Activated T-helper 2 cell treated with anti-CD3 and anti-CD28 coated beads, Interferon-gamma antibody, Interleukin-2, Interleukin-4, amounts not matched to agents 10 μg/mL and 5 μg/mL and 100 μg/mL, durations not matched to agents 14 hours and 24 hours and 36 hours (primary cell): ENCODE data around the gene DDX17. TPM values are rescaled to one million over a fixed set of nuclear protein-coding genes. Genes with fewer than 3 reads are reported as not detected.
A peak's percentile ranks its signal among the peaks of the same experiment; 100 is the strongest.

Source experiments
- DNase-seq: peaks from one replicate; pipeline ENCODE4 v3.0.0; 2021; ENCODE audit warnings: low spot score
- H3K27ac Mint-ChIP-seq: one replicate; pipeline ENCODE4 v1.8.0; 2021; ENCODE audit warnings: mixed read lengths
- H3K27me3 Mint-ChIP-seq: one replicate; pipeline ENCODE4 v1.8.0; 2021; ENCODE audit warnings: low read depth, mixed read lengths
- H3K36me3 Mint-ChIP-seq: one replicate; pipeline ENCODE4 v1.8.0; 2021; ENCODE audit warnings: low read depth, mixed read lengths
- H3K4me1 Mint-ChIP-seq: one replicate; pipeline ENCODE4 v1.8.0; 2021; ENCODE audit warnings: low read depth, mixed read lengths
- H3K4me3 Mint-ChIP-seq: one replicate; pipeline ENCODE4 v1.8.0; 2021; ENCODE audit warnings: low read depth, mild to moderate bottlenecking, moderate library complexity, mixed read lengths
- H3K9me3 Mint-ChIP-seq: one replicate; pipeline ENCODE4 v1.8.0; 2021; ENCODE audit warnings: mixed read lengths
- intact Hi-C: fragments of 100-400 bp; cut with micrococcal nuclease; formaldehyde crosslinking; loops from one replicate; pipeline ENCODE4 v1.15.1; 2023
- total RNA-seq: library from RNA; stranded (reverse); gene quantifications from 2 replicates; pipeline ENCODE4 v1.2.3, GENCODE V29; 2022

The DDX17 gene
- total RNA-seq, 1 donor from 2014 or later: 378 TPM

DNA sequence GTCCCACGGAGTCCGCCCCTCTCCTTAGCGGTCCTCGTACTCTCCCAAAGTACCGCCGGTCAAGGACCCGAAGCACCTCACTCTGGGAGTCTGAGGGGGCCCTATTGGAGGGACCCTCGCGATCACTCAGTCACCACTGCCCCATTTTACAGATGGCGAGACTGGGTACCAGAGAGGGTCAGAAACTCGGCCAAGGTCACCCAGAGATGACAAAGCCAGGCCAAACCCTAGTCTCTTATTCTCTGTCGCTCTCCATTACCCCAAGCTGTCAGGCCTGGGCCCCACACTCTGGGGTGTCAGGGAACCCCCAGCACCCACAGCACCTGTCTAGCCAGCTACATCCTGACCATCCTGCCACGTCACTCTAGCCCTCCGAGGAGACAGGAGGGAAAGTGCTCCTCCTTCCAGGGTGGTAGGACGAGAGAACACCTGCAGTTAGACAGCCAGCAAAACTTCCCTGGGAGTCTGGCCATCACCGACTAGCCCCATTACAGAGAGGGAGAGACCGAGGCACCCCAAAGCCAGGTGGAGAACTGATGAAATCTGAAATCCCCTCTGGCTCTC, 49.8 kb downstream of the DDX17 start:
- no peak for DNase-seq
- Mint-ChIP-seq H3K27ac (no peak overlapping the region), H3K36me3 (peaks cover 3% of the 10 kb centered on the region), H3K4me3 (peak overlapping the region; percentile 60), H3K9me3 (no peaks in the 10 kb centered on the region), H3K4me1 (peaks cover 3% of the 10 kb centered on the region), H3K27me3 (peaks cover 73% of the 10 kb centered on the region)
- intact Hi-C loops: no loop called here

DNA sequence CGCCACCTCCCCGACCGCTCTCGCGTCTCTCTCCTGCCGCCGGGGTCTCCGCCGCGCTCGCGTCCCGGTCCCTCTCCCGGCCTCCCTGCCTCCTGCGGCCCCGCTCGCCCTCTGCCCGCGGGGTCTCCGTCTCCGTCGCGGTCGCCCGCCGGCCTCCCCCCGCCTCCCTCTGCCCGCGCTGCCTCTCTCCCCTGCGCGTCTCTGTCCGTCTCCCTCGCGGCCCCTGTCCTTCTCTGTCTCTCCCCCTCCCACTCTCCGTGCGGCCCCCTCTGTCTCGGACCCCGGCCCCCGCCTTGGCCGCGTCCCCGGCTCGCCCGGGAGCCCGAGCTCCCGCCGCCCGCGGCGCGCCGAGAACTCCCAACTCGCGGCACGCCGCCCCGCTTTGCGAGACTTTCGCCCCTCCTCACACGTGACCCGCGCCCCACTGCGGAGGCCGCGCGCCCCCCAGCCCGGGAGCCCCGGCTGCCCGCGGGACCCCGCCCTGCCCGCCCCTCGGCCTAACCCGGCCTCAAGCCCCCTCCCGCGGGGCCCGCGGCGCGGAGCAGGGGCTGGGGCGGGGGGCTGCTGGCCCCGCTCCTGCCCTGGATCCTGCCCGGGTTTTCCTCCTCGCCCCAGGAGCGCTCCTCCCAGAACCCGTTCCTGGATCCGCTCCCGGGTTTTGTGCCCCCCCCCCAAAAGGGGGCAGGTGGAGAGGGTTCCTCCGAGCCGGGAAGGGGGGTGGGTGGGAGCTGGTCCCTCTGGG, 50.4 kb downstream of the DDX17 start:
- H3K36me3 Mint-ChIP-seq: peaks cover 3% of the 10 kb centered on the region
- intact Hi-C loops: no loop called here
- DNase-seq: no peak
- H3K4me1 Mint-ChIP-seq: peaks cover 3% of the 10 kb centered on the region
- H3K27ac Mint-ChIP-seq: no peak overlapping the region
- H3K9me3 Mint-ChIP-seq: no peaks in the 10 kb centered on the region
- H3K4me3 Mint-ChIP-seq: no peak overlapping the region
- peaks cover 71% of the 10 kb centered on the region for H3K27me3 Mint-ChIP-seq

DNA sequence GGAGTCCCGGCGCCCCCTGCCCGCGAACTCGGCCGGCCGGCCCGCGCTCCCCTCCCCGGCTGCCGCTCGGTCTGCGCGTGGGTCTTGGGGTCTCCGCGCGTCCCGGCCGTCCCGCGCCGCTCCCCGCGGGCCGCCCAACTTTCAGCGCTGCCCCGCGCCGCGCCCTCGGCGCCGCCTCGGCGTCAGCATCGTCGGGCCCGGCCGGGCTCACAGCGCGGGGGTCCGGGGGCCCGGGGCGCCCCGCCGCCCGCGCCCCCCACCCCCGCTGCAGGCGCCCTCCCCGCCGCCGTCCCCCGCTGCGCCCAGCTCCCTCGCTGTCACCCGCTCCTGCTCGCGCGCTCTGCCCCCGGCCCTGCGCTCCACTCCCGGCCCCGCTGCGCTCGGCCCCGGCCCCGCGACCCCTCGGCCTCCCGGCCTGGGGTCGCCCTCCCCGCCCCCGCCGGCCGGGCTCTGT, 51.0 kb downstream of the DDX17 start, which contains the start of gene KCNJ4:
TSS of gene KCNJ4 (minus strand) at position 124 of the 454 bp plus-strand sequence. CDS start 27,067 bp downstream, outside the sequence.
- no peak within 1 kb of the TSS for H3K27ac Mint-ChIP-seq
- H3K4me1 Mint-ChIP-seq: peaks cover 3% of the 10 kb centered on the region
- peak within 1 kb of the TSS; percentile 51 for H3K4me3 Mint-ChIP-seq
- no peak for DNase-seq
- H3K27me3 Mint-ChIP-seq: peaks cover 70% of the 10 kb centered on the region
- no peaks in the 10 kb centered on the region for H3K9me3 Mint-ChIP-seq
- H3K36me3 Mint-ChIP-seq: peaks cover 3% of the 10 kb centered on the region
- intact Hi-C loops: no loop called here

DNA sequence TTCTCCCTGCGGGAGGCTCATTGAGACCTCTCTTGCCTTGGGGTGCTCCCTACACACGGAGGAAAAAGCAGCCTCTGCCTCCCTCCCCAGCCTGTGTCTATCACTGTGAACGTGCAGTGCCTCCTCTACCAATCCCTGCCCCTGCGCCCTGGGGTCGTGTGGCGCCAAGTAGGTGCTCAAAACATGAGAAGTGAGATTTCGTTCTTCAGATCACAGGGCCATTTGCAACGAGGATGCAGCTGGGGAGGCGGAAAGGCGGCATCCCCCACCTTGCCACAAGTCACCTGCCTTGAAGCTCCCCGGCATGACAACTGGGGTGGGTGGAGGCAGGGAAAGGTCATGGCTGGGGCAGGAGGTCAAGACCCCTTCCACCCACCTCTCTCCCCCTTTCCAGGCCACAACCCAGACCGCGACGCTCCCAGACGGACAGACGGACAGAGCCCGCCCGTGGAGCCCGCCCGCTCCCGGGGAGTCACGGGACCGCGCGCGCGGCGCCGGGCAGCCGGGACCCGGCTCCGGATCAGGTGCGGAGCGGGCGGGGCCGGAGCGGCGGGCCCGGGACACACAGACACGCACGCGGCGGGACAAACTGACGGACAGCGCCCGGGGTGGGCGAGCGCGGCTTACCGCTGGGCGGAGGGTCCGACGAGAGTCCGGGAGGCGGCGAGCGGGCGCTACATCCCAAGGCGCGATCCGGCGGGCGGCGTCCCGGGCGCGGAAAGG, 51.6 kb downstream of the DDX17 start:
- Mint-ChIP-seq H3K27me3 (peaks cover 70% of the 10 kb centered on the region), H3K4me3 (peak overlapping the region; percentile 51), H3K36me3 (peaks cover 3% of the 10 kb centered on the region), H3K4me1 (peaks cover 3% of the 10 kb centered on the region), H3K9me3 (no peaks in the 10 kb centered on the region), H3K27ac (no peak overlapping the region)
- intact Hi-C loops: no loop called here
- DNase-seq: no peak

DNA sequence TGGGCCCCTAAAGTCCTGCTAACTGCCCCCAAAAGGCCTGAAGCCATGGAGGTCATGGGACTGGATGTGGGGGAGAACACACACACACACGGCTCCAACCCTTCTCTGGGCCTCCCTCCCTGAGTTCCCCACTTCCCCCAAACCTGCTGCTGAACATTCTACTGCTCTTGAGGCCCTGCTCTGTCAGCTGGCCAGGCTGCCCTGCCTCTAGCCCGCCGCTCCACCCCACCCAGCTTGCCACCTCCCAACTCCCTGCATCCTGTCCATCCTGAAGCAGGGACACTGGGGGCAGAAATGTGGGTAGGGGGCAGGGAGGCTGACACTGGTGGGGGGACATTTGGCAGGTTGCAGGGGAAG, 52.1 kb downstream of the DDX17 start:
- Mint-ChIP-seq H3K36me3 (peaks cover 3% of the 10 kb centered on the region), H3K4me1 (peaks cover 3% of the 10 kb centered on the region), H3K27me3 (peaks cover 65% of the 10 kb centered on the region), H3K9me3 (no peaks in the 10 kb centered on the region), H3K4me3 (no peak overlapping the region), H3K27ac (no peak overlapping the region)
- intact Hi-C loops: no loop called here
- DNase-seq: no peak

DNA sequence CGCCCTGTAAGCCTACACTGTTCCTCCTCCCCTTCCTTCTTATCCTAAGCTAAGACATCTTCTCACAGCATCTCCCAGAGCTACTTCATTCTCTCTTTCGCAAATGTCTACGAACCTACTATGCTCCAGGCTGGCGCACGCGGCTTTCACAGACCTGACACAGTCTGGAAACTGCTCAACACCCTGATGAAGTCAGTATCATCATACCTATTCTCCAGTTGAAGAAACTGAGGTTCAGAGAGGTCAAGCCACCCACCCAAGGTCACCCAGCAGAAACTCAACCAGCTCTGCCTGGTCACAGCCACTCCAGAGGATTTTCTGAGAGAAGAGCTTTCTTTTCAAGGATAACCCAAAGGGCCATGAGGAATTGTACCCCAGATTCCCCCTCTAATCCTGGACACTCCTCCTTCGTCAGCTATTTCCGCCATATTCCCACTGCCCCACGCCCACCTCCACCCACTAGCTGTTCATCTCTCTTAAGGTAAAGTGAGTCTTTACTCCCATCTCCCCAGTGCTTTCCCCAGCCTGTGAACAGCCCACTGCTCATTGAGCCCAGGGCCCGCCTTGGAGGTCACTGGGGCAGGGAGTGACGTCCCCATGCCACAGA, 52.9 kb downstream of the DDX17 start:
- Mint-ChIP-seq H3K27me3 (peaks cover 57% of the 10 kb centered on the region), H3K36me3 (peaks cover 3% of the 10 kb centered on the region), H3K4me3 (no peak overlapping the region), H3K4me1 (peaks cover 3% of the 10 kb centered on the region), H3K27ac (no peak overlapping the region), H3K9me3 (no peaks in the 10 kb centered on the region)
- intact Hi-C loops: no loop called here
- no peak for DNase-seq

DNA sequence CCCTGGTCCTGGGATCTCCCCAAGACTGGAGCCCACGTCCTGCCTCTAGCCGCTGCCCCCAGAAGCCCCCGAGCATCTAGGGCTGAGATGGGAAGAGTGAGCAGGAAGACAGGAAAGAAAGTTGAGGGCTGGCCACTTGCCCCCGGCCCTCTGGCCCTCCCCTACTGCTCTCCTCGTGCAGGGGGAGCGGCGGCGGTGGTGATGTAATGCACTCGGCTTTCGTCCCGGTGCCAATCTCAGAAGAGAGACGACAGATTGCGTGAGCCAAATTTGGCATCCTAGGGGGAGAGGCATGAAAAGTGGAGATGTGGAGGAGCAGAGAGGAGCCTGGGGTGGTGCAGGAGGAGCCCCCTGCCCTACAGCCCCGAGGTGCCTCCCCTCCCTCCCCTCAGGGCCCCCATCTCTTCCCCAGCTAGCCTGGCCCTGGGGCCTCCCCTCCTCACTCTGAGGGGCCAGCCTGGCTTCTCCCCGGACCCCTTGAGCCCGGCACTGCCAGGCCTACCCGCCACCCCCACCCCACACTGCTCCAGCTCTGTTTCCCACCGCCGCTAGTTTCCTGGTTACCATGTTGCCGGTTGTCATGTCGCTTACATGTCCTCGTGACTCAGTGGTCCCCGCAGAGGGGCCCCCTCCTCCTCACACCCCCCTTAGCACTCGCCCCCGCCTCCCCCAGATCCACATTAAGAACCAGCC, 53.6 kb downstream of the DDX17 start:
- Mint-ChIP-seq H3K4me1 (peaks cover 3% of the 10 kb centered on the region), H3K36me3 (peaks cover 3% of the 10 kb centered on the region), H3K27me3 (peaks cover 50% of the 10 kb centered on the region), H3K27ac (no peak overlapping the region), H3K4me3 (no peak overlapping the region), H3K9me3 (no peaks in the 10 kb centered on the region)
- DNase-seq: no peak
- intact Hi-C loops: no loop called here

DNA sequence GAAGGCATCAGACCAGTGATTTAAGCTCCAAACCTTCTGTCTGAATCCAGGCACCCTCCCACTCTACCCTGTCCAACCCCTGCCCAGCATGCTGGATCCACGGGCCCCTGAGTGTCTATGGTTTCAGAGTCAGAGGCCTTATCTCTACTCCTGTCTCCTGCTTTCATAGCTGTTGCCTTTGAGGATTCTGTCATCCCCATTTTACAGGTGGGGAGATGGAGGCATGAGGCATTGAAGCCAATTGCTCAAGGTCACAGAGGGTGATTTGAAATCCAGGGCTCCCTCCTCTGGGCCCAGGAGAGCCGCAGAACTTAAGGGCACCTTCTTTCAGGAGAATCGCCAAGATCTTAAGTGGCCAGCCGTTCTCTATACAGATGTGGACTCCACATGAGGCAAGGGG, 54.2 kb downstream of the DDX17 start:
- H3K4me1 Mint-ChIP-seq: peaks cover 3% of the 10 kb centered on the region
- H3K4me3 Mint-ChIP-seq: no peak overlapping the region
- intact Hi-C loops: no loop called here
- H3K36me3 Mint-ChIP-seq: peaks cover 3% of the 10 kb centered on the region
- no peak for DNase-seq
- no peaks in the 10 kb centered on the region for H3K9me3 Mint-ChIP-seq
- no peak overlapping the region for H3K27ac Mint-ChIP-seq
- peaks cover 44% of the 10 kb centered on the region for H3K27me3 Mint-ChIP-seq

DNA sequence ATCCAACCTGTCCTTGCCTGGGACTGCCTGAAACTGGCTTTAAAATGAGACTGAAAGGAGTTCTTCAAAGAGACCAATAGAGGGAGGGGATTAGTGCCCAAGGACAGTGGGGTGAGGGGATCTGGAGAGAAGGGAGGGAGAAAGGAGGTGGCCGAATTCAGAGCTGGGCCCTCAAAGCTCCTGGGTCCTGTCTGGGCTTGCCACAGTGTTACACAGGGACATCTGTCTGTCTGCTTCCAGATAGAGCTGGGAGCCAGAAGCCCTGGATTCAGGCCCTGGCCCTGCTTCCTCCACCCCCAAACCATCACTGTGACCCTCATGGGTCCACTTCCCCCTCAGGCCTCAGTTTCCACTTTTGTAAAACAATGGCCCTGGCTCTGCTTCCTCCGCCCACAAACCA, 54.7 kb downstream of the DDX17 start:
- no peaks in the 10 kb centered on the region for H3K9me3 Mint-ChIP-seq
- peaks cover 39% of the 10 kb centered on the region for H3K27me3 Mint-ChIP-seq
- peaks cover 3% of the 10 kb centered on the region for H3K4me1 Mint-ChIP-seq

DNA sequence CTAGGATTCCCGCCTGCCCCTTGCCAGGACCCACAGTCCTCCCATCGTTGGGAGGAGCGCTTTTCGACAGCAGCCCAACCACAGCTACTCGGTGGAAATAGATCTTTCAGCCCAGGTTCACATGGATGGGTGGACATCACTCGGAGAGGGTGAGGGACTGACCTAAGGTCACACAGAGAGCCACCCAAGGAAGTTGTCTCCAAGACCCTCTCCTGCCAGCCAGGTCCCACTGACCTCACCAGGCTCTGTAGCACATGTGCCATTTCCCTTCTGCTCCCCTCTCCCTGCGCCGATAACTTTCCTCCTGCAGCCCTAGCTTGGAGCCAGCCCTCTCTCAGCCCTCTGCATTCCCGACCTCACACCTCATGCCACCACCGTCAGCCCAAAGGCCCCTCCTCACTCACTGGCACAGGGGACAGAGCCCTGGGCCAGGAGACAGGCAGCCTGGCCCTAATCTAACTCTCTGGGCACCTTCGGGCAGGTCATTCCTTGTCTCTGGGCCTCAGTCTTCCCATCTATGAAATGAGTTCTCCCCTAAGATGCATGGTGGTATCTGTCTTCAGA, 55.8 kb downstream of the DDX17 start:
- no peak for DNase-seq
- peaks cover 3% of the 10 kb centered on the region for H3K36me3 Mint-ChIP-seq
- H3K9me3 Mint-ChIP-seq: no peaks in the 10 kb centered on the region
- H3K4me3 Mint-ChIP-seq: no peak overlapping the region
- no peak overlapping the region for H3K27ac Mint-ChIP-seq
- intact Hi-C loops: no loop called here
- peaks cover 37% of the 10 kb centered on the region for H3K27me3 Mint-ChIP-seq
- H3K4me1 Mint-ChIP-seq: peaks cover 3% of the 10 kb centered on the region

More for the DNA sequence above, 54.7 kb downstream of the DDX17 start:
- no peak overlapping the region for H3K27ac Mint-ChIP-seq
- intact Hi-C loops: no loop called here
- H3K36me3 Mint-ChIP-seq: peaks cover 3% of the 10 kb centered on the region
- no peak overlapping the region for H3K4me3 Mint-ChIP-seq
- DNase-seq: no peak

DNA sequence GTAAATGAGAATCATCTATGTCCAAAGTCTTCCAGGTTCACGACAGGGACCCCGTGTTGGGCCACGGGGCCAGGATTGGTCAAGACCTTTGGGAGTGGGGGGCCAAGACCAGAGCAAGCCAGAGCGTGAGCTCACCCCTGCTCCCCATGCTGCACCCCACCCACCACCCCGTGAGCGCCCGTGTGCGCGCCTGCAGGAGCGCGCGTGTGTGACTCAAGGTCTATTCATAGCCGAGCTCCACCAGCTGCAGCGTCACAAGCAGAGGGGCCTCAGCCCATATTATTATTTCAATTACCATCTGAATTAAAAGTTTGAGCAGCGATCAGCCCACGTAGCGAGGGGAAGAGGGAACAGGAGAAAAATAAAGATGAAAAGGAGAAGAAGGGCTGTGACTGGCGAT, 56.3 kb downstream of the DDX17 start:
- Mint-ChIP-seq H3K9me3 (no peaks in the 10 kb centered on the region), H3K4me3 (no peak overlapping the region), H3K27ac (no peak overlapping the region), H3K27me3 (peaks cover 37% of the 10 kb centered on the region), H3K36me3 (peaks cover 3% of the 10 kb centered on the region), H3K4me1 (peaks cover 3% of the 10 kb centered on the region)
- intact Hi-C loops: no loop called here
- DNase-seq: no peak
